GM18505 (cell line): ENCODE data around the gene DUSP21.

ENCODE experiments used
- ATAC-seq: cut with Tn5 transposase; IDR thresholded peaks from one replicate; pipeline ENCODE4 v1.9.1; 2021; ENCODE audit not compliant: unreplicated experiment
- POLR2A ChIP-seq: IDR thresholded peaks from 4 replicates; pipeline ENCODE4 v1.6.1; 2011; ENCODE audit warnings: borderline replicate concordance; ENCODE audit not compliant: insufficient read depth, insufficient read length; ENCODE audit errors: extremely low read depth

Gene DUSP21

DNA sequence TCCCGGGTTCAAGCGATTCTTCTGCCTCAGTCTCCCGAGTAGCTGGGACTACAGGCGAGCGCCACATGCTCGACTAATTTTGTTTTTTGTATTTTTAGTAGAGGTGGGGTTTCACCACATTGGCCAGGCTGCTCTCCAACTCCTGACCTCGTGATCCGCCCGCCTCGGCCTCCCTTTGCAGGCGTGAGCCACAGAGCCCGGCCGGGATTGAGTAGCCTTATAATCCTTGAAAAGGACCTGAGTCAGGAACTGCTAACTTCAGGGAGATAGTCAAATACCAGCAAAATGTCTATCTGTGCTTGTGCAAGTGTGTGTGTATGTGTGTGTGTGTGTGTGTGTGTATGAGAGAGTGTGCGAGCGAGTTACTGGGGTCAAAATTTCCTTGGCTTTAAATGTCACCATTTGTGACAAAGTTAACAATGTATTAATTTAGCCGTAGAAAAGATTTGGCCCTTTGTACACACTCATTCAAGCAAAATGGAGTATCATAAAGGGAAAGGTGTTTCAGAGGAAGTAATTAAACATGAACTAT, 27.4 kb downstream of the DUSP21 start:
- no peak for ATAC-seq
- TF ChIP-seq POLR2A, result no peak

DNA sequence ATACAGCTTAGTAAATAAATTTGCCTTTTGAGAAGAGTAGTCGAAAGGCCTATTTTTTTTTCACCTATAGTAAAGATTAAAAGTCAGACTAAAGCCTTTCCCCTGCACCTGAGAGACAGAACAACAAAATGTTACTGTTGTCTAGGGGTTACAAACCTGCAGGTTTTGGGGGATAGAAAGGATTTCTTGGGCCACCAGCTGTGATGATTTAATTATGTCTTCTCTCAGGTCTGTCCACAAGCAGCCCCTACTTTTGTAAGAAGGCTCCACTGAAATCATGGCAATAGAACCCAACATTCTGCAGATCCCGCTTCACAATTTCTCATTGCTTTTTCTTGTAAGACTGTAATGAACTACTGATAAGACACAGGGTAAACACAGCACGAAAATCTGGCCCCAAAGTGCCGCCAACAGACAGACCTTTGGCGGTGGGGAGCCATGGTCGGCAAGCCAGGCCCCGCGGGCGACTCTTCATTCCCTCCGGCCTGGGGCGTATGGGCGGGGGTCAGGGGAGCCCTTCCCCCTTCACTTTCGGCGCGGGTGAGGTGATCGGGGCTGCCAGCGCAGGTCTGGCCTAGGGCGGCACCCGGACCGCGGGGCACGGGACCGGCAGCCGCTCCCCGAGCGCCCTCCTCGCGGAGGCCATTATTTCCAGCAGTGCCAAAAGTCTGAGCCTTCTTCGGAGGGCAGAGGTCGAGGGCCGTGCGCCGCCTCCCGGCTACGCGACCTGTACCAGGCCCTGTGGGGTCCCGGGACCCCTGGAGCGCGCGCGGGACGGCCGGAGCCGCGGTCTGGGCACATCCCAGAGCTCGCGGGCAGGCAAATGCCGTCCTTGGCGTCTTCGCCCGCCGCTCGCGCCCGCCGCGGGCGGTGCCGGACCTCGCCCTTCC, 28.4 kb downstream of the DUSP21 start:
- peak; percentile 28 for ATAC-seq
- TF ChIP-seq POLR2A, result no peak

DNA sequence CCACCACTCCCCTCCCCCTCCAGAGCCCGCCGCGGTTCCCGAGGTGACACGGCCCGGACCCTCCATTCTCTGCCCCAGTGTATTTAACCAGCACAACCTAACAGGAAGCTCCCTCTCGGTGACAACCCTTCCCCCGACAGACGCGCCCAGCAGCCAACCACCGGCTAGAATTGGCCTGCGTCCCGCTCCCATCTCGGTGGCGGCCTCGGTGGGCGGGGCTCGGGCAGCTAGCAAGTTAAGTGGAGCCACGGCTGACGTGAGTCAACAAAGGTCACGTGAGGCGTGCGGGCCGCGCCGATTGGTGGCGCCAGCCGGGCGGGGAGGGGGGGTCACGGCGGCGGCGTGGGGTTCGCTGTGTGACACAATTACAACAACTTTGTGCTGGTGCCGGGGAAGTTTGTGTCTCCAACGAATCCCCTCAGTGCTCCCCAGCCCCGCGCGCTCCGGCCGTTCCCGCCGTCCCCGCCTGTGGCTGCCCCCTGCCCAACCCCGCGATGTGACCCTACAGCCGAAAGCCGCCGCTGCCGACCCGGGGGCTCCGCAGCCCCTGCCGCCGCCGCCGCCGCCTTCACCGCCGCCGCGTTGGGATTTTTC, 29.1 kb downstream of the DUSP21 start, which contains the start of gene KDM6A:
KDM6A (plus strand) TSS at position 368 of the 594 bp plus-strand sequence. CDS start 364 bp downstream, outside the sequence.
- ATAC-seq, result peak; percentile 85
- TF ChIP-seq POLR2A, result peak; percentile 55

DNA sequence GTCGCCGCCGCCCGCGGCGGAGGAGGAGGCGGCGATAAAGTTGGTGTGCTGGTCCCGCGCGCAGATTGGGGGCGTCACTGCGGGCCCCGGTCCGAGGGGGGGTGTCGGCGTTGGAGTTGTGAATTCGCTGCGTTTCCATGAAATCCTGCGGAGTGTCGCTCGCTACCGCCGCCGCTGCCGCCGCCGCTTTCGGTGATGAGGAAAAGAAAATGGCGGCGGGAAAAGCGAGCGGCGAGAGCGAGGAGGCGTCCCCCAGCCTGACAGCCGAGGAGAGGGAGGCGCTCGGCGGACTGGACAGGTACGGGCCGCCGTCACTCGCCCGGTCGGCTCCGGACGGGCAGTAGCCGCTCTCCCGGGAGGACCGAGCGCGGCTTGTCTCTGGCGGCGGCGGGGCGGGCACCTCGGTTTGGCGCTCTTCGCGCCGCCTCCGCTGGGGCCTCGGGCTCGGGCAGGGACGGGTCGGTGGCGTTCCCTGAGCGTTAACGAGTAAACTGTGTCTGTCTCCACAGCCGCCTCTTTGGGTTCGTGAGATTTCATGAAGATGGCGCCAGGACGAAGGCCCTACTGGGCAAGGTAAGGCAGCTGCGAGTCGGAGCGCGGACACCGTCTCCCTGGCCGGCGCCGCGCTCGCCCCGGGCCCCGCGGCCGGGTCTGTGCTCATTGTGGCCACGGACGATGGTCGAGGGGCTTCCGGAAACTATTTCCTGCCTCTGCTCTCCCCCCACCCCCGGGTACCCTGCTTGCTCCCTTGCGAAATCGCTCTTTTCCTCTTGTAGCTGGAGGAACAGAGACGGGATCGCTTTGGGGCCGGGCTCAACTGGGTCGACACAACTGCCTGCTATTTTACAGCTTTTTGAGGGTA, 29.8 kb downstream of the DUSP21 start:
- TF ChIP-seq POLR2A, result peak; percentile 58
- ATAC-seq, result peak; percentile 11

DNA sequence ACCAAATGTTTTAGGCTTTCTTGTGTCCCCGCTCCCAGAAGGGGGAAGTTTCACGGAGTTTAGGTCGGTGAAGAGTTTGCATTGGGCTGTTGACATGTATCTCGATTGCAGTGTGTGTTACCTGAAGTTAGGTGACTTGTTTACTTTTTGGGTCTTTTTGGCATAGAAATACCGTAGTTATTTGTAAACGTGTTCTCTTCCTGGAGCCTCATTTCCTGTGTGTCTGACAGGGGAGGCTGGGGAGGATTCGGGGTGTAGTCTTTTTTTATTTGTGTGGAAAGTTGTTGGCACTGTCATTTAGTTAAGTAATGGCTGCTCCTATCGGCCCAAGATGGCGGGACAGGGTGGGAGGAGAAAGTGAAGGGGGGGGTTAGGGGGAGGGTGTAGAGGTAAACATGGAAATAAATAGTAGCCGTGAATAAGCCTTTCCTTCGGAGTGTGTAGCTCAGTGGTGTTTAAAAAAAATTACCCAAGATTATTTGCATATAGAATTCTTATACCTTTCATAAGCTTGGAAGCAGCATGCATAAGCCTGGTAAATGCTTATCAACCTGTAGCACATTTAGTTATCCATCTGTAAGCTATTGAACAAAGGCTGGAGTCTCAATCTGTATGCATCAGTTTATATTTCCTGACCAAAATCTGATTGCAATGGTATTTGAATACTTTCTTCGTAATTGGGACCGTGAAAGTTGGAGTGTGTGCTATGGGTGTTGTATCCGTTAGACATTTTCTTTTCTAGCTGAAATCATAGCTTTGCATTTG, 30.8 kb downstream of the DUSP21 start:
- TF ChIP-seq POLR2A, result no peak
- no peak for ATAC-seq

- no peak for ATAC-seq
- no peak for TF ChIP-seq POLR2A
Measured at GRCh38 chrX:44875185-44875489, 31.3 kb downstream of the DUSP21 start.

DNA sequence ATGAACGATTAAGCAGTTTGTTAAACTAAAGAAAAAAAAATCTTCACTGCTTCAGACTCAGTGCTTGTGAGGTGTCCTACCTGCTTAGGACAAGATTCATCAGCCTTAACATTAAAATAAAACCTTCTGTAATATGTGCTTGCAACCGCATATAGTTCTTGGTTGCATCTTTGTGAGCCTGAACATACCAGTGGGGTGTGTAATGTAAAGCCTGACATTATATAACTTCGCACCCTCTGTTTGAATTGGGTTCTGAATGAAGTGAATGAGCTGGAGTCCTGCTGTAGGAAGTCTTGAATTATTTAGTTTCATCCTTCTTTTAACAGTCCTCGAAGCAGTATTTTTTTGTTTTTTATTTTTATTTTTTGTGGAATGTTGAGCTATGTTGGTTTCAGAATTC, 32.3 kb downstream of the DUSP21 start:
- ATAC-seq, result no peak
- no peak for TF ChIP-seq POLR2A

- no peak for TF ChIP-seq POLR2A
Measured at GRCh38 chrX:44876767-44877166, 32.9 kb downstream of the DUSP21 start.

GRCh38 chrX:44878780-44879179, 35.0 kb downstream of the DUSP21 start:
- no peak for ATAC-seq
- TF ChIP-seq POLR2A, result no peak

More at GRCh38 chrX:44876767-44877166, 32.9 kb downstream of the DUSP21 start:
- no peak for ATAC-seq

- no peak for ATAC-seq
- TF ChIP-seq POLR2A, result no peak
Measured at GRCh38 chrX:44881549-44881948, 37.7 kb downstream of the DUSP21 start.

DNA sequence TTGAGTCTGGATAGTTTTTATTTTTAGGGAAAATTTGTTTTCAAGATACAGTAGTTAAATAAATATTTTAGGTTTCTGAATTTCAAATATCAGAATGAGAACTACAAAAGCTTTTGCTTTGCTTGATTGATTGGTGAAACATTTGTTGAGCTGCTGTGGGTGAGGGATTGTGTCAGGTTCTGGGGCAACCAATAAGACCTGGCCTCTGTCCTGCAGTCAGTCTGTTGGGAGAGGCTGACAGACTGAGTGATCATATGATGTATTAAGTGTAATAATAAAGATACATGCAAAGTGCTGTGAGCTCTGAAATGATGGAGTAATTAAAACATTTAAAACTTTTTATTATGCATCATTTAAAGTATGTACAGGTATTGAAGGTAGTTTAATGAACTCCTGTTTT, 38.8 kb downstream of the DUSP21 start:
- ATAC-seq, result no peak
- no peak for TF ChIP-seq POLR2A

DNA sequence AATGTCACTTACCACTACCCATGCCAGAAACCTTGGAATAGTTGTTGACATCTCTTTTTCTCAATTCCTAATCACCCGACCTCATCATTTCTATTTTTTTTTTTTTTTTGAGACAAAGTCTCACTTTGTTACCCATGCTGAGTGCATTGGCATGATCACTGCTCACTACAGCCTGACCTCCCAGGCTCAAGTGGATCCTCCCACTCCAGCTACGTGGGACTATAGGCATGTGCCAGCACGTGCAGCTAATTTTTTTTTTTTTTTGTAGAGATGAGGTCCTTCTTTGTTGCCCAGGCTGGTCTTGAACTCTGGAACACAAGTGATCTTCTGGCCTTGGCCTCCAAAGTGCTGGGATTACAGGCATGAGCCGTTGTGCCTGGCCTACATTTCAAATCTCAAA, 41.1 kb downstream of the DUSP21 start:
- TF ChIP-seq POLR2A, result no peak
- ATAC-seq, result no peak
